PFSK-1 (cell line): ENCODE data around the gene HMGCR.

Source experiments
- POLR2AphosphoS5 ChIP-seq: IDR thresholded peaks from 2 replicates; pipeline ENCODE4 v1.6.1; 2012; ENCODE audit warnings: low read depth, mild to moderate bottlenecking, control low read depth, low read length, moderate library complexity
- REST ChIP-seq, 2 experiments: IDR thresholded peaks; 2 replicates each; pipeline versions ENCODE4 v1.6.1 to v1.8.0; 2011 to 2012; ENCODE audit warnings: low read depth in 2 of 2, low read length in 2 of 2, control low read depth in 1 of 2, inconsistent platforms in 1 of 2, mild to moderate bottlenecking in 1 of 2, moderate library complexity in 1 of 2; ENCODE audit not compliant: insufficient read depth in 1 of 2
- SIN3A ChIP-seq: IDR thresholded peaks from 2 replicates; pipeline ENCODE4 v1.6.1; 2012; ENCODE audit warnings: mild to moderate bottlenecking, low read length, moderate library complexity, borderline replicate concordance; ENCODE audit not compliant: insufficient read depth
- TAF1 ChIP-seq: IDR thresholded peaks from 2 replicates; pipeline ENCODE4 v1.6.1; 2012; ENCODE audit warnings: low read length, control low read depth, borderline replicate concordance; ENCODE audit not compliant: insufficient read depth

GRCh38 chr5:75355236-75355635 lies 18.2 kb downstream of the HMGCR start:
- TF ChIP-seq POLR2AphosphoS5 (no peak), SIN3A (no peak), REST (IDR thresholded peaks at IDR 0.05; ENCODE audit: insufficient read depth in 1 of 2, low read depth in 2 of 2, low read length in 2 of 2) (no peak), TAF1 (no peak)
